GM19193 (cell line): ENCODE measurements around the gene POLR1H.

Experiments
- POLR2A ChIP-seq: IDR thresholded peaks from 4 replicates; pipeline ENCODE4 v1.6.1; 2011; ENCODE audit not compliant: insufficient read depth, insufficient read length; ENCODE audit errors: extremely low read depth

The POLR1H gene

GRCh38 chr6:30101444-30102413 is 40.7 kb downstream of the POLR1H start:
- TF ChIP-seq POLR2A, result peak; percentile 36

DNA sequence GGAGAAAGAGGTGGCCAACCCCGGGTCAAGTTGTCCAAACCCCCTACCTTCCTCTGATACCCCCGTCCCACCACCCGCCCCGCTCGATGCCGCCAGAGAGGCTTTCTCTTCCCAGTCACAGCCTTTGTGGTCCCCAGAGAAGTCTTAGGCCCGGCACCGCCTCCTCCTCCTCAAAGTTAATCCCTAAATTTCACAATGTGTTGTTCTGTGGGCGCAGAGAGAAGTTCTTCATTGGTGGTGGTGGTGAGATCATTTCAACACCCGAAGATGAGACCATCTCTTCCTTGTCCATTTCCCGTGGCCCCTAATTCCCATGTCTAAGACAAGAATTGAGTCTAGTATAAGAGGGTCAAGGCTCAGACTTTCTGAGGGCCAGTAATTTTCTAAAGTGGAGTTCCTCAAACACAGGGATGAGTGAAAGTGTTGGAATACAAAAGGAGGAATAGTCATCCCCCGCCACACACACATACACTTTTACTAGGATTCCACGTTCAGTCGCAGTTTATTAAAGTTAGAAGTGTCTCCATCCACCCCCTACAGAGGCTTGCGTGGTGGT is 41.4 kb downstream of the POLR1H start:
- TF ChIP-seq POLR2A, result no peak

DNA sequence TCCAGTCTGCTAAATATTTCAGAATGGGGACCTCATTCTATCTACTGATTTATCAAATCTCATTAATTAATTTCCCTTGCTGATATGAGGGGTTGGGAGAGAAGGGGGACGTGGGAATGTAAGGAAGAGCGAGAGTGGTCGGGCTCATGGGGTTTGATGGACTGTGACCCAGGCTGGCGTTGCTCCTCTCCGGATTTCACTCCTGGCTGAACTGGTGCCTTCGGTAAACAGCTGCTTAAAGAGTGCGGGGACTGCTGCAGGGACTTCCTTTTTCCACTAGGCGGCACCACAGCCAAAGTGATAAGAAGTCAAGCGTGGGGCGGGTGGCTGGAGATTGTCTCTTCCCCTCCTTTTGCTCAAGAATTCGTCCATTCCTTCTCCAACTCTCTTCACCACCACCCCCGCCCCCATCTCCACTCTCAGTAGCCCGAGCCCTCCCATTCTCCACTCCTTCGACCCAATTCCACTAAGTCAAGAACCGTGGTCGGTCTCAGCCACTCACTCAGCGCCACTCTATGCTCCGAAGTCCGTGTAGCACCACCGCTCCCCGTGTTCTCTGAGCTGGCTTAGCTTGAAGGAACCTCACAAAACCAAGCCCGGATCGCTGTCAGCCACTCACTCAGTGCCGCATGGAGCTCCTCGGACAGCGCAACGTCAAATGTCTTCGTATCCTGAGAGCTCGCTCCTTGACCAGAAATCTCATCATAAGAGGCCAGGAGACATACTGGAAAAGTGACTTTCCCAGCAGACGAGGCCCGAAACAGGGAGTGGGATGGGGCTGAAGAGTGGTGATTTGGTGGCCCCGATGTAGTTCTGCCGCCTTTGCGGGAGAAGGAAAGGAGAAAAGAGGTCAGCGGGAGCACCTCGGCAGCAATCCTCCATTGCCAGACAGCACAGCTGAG is 42.2 kb downstream of the POLR1H start:
- no peak for TF ChIP-seq POLR2A

- no peak for TF ChIP-seq POLR2A
Measured at GRCh38 chr6:30103872-30104179, 42.8 kb downstream of the POLR1H start.

DNA sequence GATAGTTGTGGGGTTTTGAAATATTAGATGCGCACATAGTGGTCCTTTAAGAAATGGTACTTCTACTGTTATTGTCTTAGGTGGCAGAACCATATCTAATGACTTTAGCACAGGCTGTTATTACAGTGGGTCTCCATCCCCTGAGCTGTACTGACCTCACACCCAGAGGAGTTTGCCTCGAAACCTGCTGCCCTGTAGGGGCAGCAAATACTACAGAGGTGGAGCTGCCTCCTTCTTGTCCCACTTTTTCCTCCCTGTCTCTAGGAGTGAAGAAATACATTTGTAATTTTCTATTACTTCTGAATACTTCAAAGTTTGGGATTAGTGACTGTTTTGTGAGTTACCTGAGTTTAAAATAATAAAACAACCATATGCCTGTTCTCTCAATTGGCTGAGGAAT is 43.6 kb downstream of the POLR1H start:
- TF ChIP-seq POLR2A, result no peak

- no peak for TF ChIP-seq POLR2A
Measured at GRCh38 chr6:30111266-30111856, 50.3 kb downstream of the POLR1H start.

GRCh38 chr6:30112402-30112994 is 51.4 kb downstream of the POLR1H start:
- no peak for TF ChIP-seq POLR2A

DNA sequence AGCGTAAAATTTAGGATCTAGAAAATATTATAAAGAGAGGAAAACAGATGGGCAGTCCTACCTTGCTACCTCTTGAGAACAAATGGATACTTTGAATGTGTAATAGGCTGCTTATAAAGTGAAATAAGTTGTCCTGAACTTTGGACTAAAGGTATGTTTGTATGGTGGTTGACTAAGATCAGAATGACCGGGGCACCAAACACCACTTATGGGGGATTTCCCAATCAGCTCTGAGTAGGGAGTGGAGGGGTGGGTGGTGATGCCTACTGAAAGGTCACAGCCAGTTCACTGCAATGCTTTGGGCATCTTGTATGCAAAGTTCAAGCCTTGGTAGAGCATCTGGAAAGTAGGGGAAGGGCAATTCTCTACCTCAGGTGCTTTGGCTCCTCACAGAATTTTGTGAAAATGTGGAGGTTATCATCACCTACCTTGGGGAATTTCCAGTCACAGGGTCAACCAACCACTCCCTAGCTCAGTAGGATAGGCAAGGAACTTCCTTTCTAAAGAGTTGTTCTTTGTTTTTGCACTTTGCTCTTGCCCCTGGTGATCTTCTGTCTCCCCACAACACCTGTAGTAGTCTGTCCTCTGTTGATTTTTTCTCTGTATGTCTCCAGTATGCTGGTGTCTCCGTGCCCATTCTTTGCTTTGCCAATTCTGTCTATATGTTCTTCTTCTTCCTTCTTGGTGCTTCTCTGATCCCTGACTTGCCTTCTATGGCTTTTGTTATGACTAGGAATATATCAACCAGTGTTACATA is 52.1 kb downstream of the POLR1H start, which contains the start of gene TRIM31:
TSS of gene TRIM31 (minus strand) at position 88 of the 757 bp plus-strand sequence. CDS start 285 bp downstream, outside the sequence.
- TF ChIP-seq POLR2A, result no peak

DNA sequence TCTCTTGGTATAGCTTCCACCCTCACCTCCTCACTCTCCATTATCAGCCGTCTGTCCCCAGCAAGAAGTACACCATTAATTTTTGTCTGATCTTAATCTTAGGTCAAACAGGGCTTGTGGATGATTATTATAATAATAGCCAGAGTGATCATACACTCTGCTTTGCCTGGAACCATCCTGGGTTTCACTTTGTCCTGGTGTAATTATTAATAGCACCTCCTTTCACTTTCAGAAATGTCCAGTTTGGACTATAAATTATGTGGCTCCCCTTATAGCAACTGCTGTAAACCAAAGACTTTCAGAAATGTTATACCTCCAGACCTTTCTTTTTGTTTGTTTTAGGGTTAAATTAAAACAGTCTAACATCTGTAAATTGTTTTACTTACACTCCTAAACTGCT is 52.8 kb downstream of the POLR1H start:
- TF ChIP-seq POLR2A, result no peak
